HG03575 (cell line): ENCODE results near the gene CORO7.

Experiments used
- ATAC-seq: cut with Tn5 transposase; IDR thresholded peaks from one replicate; pipeline ENCODE4 v1.9.1; 2021; ENCODE audit not compliant: unreplicated experiment, insufficient number of reproducible peaks, low FRiP score; ENCODE audit errors: extremely low read depth

Gene CORO7

DNA sequence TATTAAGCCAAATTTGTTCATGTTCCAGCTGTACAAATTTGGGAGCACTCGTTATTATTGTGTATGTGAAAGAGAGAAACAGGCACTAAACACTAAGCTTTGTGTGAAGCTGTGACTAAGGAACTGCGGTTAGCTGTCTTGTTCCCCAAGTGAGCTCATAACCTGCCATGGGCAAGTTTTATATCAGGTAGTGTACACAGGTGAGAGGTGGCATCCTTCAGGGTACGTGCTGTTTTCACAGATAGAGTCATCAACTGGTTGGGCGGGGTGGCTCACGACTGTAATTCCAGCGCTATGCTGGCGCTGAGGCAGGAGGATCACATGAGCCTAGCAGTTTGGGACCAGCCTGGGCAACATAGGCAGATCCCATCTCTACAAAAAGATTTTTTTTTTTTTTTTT lies 12.1 kb upstream of the CORO7 start:
- ATAC-seq, result no peak

DNA sequence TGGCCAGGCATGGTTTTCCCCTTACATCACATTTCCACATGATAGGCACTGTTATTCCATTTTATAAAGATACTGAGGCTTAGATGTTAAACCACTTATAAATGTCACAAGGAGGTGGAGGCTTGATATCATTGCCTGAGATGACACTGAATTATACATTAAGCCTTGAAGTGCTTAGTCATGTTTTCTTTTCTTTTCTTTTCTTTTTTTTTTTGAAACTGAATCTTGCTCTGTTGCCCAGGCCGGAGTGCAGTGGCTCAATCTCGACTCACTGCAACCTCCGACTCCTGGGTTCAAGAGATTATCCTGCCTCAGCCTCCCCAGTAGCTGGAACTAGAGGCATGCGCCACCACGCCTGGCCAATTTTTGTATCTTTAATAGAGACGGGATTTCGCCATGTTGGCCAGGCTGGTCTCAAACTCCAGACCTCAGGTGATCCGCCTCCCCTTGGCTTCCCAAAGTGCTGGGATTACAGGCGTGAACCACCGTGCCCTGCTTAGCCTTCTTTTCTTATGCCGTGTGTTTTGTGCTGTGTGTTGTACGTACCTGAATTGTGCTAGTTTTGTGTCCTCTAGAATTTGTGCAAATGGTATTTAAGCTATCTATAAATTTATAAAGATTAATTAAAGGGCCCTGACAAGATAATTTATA lies 10.5 kb upstream of the CORO7 start:
- no peak for ATAC-seq

DNA sequence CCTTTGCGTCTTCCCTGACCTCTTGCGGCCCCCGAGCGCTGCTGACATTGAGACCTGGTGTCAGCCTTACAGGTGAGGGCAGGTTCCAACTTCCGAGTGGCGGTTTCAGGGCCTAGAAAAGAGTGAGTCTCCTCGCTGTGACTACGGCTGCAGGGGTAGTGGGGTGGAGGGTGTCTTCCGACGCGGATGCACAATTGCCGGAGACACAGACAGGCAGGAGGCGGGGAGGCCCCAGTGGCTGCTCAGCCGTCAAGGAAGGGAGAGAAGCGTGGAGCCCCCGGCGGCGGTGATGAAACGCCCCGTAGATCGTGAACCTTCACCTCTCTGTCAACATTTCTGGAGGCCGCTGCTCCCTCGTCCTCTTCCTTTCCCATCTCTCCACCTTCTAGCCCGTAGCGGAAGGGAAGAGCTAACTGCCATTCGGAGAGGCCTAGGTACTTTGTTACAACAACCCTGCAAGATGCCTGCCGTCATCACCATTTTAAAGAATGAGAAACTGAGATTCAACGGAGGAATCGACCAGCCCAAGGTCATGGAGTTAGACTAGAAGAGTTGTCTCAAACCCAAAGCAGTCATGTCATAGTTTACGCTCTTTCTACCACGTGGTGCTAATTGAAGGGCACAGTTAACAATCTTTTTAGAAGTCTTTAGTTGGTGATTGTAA lies 9.8 kb upstream of the CORO7 start:
- peak; percentile 18 for ATAC-seq

DNA sequence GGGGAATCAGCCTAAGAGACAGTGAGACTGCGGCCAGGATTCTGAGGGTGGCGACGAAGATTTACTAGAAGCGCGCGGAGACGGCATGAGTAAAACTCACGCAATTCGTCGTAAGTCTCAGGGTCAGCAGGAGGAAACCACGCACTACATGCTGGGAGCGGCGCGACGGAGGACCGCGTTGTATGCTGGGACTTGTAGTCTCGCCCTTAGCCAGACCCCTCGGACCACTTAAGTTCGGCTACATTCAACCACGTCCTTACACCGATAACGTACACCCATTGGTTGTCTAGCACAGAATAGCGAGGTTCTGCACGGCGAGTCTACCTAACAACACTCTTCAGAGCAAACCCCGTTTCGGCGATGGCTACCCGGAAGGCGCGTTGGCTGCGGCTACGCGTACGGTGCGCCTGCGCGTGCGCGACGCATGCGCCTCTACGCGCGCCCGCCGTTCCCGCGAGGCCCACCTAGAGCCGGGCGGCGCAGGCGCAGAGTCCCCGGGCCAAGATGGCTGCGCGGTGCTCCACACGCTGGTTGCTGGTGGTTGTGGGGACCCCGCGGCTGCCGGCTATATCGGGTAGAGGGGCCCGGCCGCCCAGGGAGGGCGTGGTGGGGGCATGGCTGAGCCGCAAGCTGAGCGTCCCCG lies 9.1 kb upstream of the CORO7 start, which contains the start of gene DNAJA3:
TSS of gene DNAJA3 (plus strand) at position 491 of the 643 bp plus-strand sequence. CDS start at position 505, 14 bp downstream.
- ATAC-seq, result peak; percentile 38

DNA sequence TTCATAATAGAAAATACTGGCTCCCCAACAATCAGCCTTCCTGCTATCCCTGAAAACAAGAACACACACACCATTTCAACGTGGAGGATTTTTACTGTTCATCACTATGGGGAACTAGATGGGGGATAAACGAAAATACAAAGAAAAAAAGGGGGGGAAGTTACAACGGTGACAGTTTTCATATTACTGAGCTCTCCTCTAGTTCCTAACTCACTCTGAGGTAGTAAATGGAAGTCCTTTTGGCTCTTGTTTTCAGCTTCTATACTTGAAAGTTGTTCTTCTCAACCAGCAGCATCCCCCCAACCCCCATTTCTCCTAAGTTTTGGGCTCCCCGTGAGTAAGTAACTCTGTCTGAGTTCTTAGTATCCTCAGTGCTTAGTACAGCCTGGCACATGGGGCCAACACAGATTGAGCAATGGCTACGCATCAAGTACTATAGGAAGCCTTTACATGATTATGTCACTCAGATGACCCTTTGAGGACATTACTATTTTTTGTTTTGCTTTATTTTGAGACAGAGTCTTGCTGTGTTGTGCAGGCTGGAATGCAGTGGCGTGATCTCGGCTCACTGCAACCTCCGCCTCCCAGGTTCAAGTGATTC lies 4.2 kb upstream of the CORO7 start:
- no peak for ATAC-seq

DNA sequence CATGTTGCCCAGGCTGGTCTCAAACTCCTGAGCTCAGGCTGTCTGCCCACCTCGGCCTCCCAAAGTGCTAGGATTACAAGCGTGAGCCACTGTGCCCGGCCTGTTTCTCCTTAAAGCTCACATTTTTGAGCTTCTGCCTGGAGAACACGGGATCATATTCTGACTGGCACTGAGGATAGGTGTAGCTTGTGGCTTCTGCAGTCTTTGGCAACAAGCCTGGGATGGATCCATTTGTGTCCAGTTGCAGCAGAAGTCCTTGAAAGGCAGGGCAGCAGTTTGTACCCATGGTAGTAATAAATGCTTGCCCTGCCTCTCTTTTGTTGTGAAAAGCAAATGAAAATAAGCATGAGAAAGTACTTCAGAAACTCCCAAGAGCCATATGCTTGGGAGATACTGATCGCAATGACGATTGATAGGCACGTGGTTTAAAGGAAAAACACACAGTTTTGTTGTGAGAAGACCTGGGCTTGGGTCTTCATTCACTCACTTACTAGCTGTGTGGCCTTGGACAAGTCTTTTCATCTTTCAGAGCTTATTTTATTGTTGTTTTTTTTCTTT lies 3.1 kb upstream of the CORO7 start:
- no peak for ATAC-seq

DNA sequence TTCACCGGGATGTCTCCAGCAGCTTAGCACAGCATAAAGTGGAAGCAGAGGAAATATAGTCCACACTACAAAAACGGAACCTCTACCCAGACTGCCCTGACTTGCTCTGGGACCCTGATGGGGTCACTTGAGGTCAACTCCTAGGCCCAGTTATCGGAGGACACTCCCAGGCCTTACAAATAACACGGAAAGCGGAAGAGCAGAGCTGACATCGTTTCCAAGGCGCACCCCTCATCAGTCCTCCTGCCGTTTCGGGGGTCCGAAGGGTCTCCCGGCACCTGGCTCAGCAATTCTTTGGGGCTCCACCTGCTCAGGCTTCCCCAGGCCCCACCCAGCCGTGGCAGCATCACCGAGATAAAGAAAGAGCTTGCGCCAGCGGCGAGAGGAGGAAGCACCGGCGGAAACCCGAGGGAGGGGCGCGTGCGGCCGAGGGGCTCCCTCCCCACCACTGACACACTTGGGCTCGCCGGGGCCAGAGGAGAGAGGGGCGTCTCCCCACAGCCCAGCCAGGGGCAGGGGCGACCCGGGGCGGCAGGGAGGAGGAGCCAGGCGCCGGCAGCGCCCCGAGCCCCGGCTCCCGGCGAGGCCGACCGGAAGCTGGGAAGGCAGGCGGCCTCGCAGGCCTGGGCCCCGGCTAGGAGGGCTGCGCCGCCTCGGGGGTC lies 727 bp downstream of the CORO7 start:
- no peak for ATAC-seq

DNA sequence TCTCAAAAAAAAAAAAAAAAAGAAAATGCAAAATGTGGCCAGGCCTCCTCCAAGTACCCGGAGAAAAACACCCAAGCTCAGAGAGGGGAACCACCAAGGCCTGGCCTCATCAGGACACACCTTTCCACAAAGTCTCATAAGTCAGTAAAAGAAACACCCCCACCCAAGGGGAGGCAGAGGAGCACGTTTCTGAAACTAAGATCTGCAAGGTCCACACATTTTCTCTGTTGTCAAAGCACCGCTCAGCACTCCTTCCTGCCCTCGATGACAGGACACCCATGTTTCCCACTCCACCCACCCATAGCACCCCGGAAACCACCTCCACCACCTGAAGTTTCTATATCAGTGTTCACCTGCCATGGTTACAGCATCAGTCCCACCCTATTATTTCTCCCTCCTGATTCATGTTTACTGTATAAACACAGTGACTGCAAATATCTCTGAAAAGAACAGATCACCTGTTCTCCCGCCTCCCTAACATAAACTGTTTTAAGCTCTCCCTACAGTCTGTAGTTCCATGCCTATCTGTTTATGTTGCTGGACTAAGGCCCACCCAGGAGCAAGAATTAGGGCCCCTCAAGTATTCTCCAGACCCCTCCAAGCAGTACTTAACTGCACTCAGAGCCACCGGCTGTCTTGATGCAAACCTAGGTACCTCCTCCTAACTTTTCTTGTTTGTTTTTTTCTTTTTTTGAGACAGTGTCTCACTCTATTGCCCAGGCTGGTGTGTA lies 2.0 kb downstream of the CORO7 start:
- ATAC-seq, result peak; percentile 66

DNA sequence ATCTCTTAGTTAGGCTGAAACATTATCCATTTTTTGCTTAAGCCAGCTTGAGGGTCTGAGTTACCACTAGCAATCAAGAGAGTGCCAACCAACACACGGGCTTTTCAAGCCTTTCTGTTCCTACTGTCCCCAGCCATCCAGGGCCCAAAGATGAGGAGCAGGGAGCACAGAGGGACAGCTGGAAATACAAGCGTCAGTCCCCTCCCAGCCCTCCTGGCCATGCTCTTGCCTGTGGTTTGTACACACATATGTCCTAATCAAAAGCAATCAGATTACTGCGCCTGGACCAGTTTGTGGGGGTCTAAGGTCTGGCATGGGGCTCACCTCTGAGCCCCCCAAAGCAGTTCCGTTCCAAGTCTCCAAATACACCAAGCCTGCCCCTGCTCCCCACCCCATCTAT lies 3.5 kb downstream of the CORO7 start:
- ATAC-seq, result no peak

DNA sequence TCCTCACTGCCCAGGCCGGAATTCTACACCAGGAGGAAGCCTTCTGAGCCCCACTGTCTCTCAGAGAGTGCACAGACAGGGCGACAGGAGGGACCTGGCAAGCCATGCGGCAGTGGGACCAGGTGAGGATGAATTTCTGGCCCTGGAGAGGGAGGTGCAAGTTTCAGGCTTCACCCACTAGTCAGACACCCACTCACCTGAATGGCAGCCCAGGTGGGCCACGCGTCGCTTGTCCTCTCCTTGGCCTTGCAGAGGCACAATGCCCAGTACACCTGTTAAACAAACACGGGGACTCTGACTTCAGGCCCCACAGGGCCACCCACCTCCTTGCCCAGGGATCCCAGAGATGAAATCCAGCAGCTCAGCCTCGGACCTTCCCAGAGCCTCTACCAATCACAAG lies 4.2 kb downstream of the CORO7 start:
- ATAC-seq, result no peak

DNA sequence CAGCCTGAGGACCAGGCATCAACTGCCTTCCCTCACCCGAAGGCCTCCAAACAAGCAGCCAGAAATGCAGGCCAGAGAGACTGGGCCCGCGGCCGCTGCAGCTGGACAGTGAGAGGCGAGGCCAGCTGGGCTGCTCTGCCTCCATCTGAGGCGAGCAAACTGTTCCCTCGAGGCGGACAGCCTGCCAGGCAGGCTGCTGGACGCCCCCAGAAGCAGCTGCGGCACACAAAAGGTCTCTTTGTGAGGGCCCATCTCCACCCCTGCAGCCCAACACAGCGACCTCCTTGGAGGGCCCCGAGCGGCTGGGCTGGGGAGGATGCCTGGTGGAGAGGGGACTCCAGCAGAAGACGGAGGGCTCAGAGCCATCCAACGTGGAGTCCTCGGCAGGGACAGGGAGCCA lies 4.7 kb downstream of the CORO7 start:
- ATAC-seq, result no peak

DNA sequence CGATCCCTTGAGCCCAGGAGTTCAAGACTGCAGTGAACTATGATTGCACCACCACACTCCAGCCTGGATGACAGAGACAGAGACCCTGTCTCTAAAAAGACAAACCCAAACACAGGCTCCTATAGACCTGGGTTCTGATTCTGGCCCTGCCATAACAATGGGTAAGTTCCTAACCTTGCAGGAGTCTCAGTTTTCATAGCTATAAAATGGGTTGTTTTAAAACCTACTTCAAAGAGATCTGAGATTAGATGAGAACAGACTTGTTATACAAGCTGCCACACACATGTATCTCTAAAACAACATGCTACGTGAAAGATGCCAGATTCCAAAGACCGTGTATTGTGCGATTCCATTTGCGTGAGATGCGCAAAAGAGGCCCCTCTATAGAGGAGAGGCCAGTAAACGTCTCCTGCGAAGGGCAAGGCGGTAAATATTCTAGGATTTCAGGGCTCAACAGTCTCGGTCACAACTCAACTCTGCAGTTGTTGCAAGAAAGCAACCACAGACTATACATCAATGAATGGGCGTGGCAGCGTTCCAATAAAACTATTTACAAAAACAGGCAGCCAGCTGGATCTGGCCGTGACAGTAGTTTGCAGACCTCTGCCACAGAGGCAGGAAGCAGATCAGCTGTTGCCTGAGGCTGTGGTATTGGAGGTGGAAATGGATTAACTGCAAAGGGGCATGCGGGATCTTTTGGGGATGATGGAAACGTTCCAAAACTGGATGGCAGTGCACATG lies 5.9 kb downstream of the CORO7 start:
- no peak for ATAC-seq

DNA sequence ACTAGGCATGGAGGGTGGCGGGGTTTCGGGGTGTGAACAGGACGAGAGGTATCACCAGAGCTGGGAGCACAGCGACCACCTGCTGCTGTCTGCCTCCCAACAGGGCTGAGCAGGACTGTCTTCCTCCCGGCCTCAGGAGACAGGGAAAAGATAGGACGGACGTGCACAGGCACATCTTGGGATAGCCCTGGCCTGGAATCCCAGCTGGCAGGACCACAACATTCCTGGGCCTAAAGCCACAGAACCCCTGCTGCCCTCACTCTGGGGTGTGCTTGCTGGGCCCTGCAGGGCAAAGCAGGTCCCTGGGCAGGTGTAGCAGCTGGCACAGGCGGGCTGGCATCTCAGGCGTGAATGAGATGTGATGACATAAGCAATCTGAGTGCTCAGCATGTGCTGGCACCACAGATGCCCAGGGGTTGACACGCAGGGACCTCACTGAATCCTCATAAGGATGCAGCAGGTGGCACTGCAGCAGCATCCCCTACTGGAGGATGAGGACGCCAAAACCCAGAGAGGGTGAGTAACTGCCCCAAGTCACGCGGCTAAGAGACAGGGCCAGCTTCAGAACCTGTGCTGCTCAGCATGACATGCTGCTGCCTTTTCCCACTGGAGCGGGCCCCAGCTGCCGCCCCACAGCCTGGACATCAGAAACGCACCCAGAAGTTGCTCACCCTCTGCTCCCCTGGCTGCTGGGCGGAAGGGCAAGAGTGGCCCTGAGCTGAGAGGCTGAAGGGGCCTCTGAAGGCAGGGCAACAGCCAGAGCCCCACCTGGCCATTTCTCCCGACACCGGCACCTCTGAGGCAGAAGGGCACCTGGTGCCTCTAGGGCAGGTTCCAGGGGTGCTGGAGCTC lies 7.1 kb downstream of the CORO7 start:
- ATAC-seq, result no peak

DNA sequence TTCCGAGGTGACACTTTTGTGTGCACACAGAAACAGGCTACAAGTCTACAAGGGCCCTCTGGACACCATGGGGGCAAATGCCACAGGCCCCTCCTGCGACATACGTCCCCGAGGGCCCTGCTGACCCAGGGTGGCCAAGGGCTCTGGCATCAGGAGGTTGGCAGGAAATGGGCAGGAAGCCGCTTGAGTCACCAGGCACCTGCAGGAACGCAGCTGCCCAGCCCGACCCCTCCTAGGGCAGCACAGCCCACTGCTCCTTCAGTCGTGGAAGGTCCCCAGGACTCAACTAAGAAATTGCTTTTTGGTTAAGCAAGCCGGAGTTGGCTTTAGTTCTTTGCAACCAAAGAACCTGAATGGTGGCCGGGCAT lies 8.1 kb downstream of the CORO7 start:
- no peak for ATAC-seq

DNA sequence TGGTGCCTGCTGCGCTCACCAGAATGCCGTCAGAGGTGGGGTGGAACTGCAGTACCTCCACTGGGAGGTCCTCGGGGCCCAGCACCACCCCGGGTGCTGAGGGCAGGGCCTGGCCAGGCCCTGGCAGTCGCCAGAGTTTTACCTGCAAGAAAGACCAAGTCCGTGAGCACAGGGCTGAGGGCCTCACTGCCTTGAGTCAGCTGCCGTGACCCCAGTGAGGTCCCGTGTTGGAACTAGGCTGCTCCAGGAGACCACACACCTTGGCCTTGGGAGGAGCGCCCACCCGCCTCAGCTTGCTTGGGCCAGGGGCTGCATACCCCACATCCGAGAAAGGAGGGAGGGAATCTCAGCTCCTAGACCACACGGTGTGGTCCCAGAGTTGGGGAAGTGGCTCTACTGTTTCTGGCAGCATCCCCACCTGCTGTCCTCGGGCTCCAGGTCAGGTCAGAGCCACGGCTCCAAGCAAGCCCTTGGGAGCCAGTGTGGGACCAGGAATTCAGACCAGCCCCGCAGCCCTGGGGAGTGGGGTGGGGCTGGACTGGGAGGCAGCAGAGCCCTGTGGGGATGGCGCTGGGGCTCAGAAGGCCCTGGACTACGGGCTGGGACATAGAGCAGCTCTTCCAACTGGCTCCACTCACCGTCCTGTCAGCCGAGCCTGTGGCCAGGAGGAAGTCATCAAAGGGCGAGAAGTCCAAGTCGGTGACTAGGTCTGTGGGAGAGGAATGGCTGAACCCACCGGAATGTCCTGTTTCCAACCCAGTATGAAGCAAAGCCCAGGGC lies 8.7 kb downstream of the CORO7 start:
- no peak for ATAC-seq

DNA sequence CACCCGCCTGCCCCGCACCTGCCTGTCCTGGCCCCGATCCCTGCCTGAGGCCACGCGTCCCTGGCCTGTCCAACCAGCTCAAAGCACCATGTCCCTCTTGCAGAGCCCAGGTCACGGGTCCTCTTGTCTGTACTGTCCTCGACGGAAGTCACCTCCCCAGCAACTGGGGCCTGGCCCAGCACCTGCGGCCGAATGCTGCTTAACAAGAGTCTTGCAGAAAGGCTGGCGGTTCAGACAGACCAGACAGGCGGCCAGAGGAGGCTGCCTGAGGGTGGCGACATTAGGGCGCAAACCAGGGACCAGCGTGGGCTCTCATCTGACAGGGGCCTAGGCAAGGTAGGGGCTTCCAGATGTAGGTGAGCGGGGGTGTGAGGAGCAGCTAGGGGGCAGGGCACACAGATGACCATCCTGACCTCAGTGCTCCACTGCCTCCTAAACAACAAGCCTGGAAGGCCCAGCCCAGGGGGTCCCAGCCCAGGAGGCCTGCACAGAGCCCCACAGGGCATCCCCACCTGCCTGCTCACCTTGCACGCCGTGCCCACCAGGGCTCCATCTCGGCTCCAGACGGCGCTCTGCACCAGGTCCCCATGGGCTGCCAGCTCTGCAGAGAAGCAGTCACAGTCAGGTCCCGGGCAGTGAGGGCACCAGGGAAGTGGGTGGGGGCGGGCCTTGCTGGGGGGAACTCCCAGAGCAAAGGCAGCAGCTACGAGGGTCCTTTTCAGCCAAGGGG lies 11.3 kb downstream of the CORO7 start:
- no peak for ATAC-seq
